CD14-positive monocyte (primary cell): Measurements from ENCODE around the gene SMTN. TPM values are rescaled to one million over a fixed set of nuclear protein-coding genes. Genes with fewer than 3 reads are reported as not detected.
A peak's percentile ranks its signal among the peaks of the same experiment; 100 is the strongest.

Source experiments
- DNase-seq, 3 donors: peaks; one replicate each; pipeline ENCODE4 v3.0.0-alpha.2; 2011 to 2022
- H2AFZ ChIP-seq: 2 replicates; pipeline ENCODE4 v1.6.0; 2012; ENCODE audit warnings: mild to moderate bottlenecking, low read depth, low read length, inconsistent platforms; ENCODE audit not compliant: insufficient read depth, poor library complexity, severe bottlenecking
- H3K27ac ChIP-seq, 2 donors: 1 replicate in 1 of 2; 2 replicates in 1 of 2; pipeline ENCODE4 v1.5.1; 2012 to 2013; ENCODE audit warnings: low read length in 2 of 2, control low read depth in 1 of 2, inconsistent platforms in 1 of 2, low read depth in 1 of 2, mild to moderate bottlenecking in 1 of 2
- H3K27me3 ChIP-seq, 2 donors: one replicate each; pipeline versions ENCODE4 v1.6.0 to v1.6.1; 2011 to 2013; ENCODE audit warnings: low read length in 2 of 2; ENCODE audit not compliant: control insufficient read depth in 2 of 2, insufficient read depth in 2 of 2
- H3K36me3 ChIP-seq, 2 donors: replicated peaks in 1 of 2; 1 replicate in 1 of 2; 2 replicates in 1 of 2; pipeline versions ENCODE4 v1.5.1 to v1.6.1; 2012 to 2013; ENCODE audit warnings: low read length in 2 of 2, control low read depth in 1 of 2, inconsistent platforms in 1 of 2, mild to moderate bottlenecking in 1 of 2; ENCODE audit not compliant: insufficient read depth in 2 of 2, control insufficient read depth in 1 of 2
- H3K4me1 ChIP-seq, 2 donors: 1 replicate in 1 of 2; 2 replicates in 1 of 2; pipeline versions ENCODE4 v1.5.1 to v1.6.1; 2012 to 2013; ENCODE audit warnings: low read length in 2 of 2, control low read depth in 1 of 2, inconsistent platforms in 1 of 2, mild to moderate bottlenecking in 1 of 2, moderate library complexity in 1 of 2; ENCODE audit not compliant: insufficient read depth in 2 of 2, control insufficient read depth in 1 of 2
- H3K4me2 ChIP-seq: replicated peaks from 2 replicates; pipeline ENCODE3; 2012; ENCODE audit warnings: low read length, moderate library complexity, mild to moderate bottlenecking; ENCODE audit not compliant: poor library complexity, severe bottlenecking; ENCODE audit errors: extremely low read depth
- H3K4me3 ChIP-seq, 3 experiments: fragments of 200-600 bp in 1 of 3; sonication (generic) in 1 of 3; replicated peaks in 1 of 3; 1 replicate in 2 of 3; 2 replicates in 1 of 3; pipeline ENCODE4 v1.5.1; 2011 to 2013; ENCODE audit warnings: low read length in 3 of 3, mild to moderate bottlenecking in 3 of 3, control low read depth in 2 of 3, low read depth in 2 of 3, inconsistent platforms in 1 of 3, moderate library complexity in 1 of 3
- H3K79me2 ChIP-seq: 2 replicates; pipeline ENCODE4 v1.6.0; 2012; ENCODE audit warnings: mild to moderate bottlenecking, control low read depth, inconsistent platforms, low read length, moderate library complexity; ENCODE audit not compliant: insufficient read depth
- H3K9ac ChIP-seq: 2 replicates; pipeline ENCODE4 v1.6.0; 2017; ENCODE audit warnings: low read length, mild to moderate bottlenecking; ENCODE audit not compliant: insufficient read depth, poor library complexity, severe bottlenecking
- H3K9me3 ChIP-seq, 2 donors: replicated peaks in 1 of 2; 1 replicate in 1 of 2; 2 replicates in 1 of 2; pipeline versions ENCODE4 v1.5.1 to v1.6.1; 2012 to 2013; ENCODE audit warnings: low read length in 2 of 2, control low read depth in 1 of 2; ENCODE audit not compliant: control insufficient read depth in 1 of 2, insufficient read depth in 1 of 2
- H4K20me1 ChIP-seq: 2 replicates; pipeline ENCODE4 v1.6.0; 2012; ENCODE audit warnings: mild to moderate bottlenecking, low read length, control low read depth, moderate library complexity; ENCODE audit not compliant: insufficient read depth
- H3K27ac Mint-ChIP-seq, 7 donors: one replicate each; pipeline ENCODE4 v1.8.0; 2020; ENCODE audit warnings: mild to moderate bottlenecking in 7 of 7, mixed read lengths in 7 of 7, moderate library complexity in 6 of 7, inconsistent platforms in 2 of 7
- H3K27me3 Mint-ChIP-seq, 3 donors: one replicate each; pipeline ENCODE4 v1.8.0; 2021 to 2022; ENCODE audit warnings: low read depth in 3 of 3, mild to moderate bottlenecking in 3 of 3, mixed read lengths in 3 of 3, moderate library complexity in 3 of 3, inconsistent platforms in 1 of 3
- H3K36me3 Mint-ChIP-seq, 2 donors: one replicate each; pipeline ENCODE4 v1.8.0; 2020; ENCODE audit warnings: mixed read lengths in 2 of 2, inconsistent platforms in 1 of 2, mild to moderate bottlenecking in 1 of 2
- H3K4me1 Mint-ChIP-seq: one replicate; pipeline ENCODE4 v1.8.0; 2020; ENCODE audit warnings: mild to moderate bottlenecking, mixed read lengths
- H3K4me3 Mint-ChIP-seq, 2 donors: one replicate each; pipeline ENCODE4 v1.8.0; 2020; ENCODE audit warnings: mild to moderate bottlenecking in 2 of 2, mixed read lengths in 2 of 2, moderate library complexity in 1 of 2
- H3K9me3 Mint-ChIP-seq, 7 donors: one replicate each; pipeline ENCODE4 v1.8.0; 2020 to 2022; ENCODE audit warnings: mixed read lengths in 7 of 7, mild to moderate bottlenecking in 6 of 7, moderate library complexity in 6 of 7, inconsistent platforms in 2 of 7
- WGBS: methylation state at CpG from one replicate; pipeline ENCODE4 v1.1.5; 2013; ENCODE audit warnings: missing lambda C conversion rate; ENCODE audit not compliant: insufficient coverage; 5-methylcytosine and 5-hydroxymethylcytosine counted together
- intact Hi-C, 2 donors: fragments of 100-400 bp; cut with micrococcal nuclease; formaldehyde crosslinking; loops; one replicate each; pipeline versions ENCODE4 v1.15.0 to v1.15.1; 2023
- polyA plus RNA-seq, 3 donors: library from polyadenylated mRNA; depleted of rRNA in 1 of 3; unstranded in 2 of 3; stranded (reverse) in 1 of 3; fragments of 300-500 nt in 2 of 3; fragments of >200 nt in 1 of 3; fragmentation: Illumina TruSeq in 2 of 3; gene quantifications; 1 replicate in 2 of 3; 2 replicates in 1 of 3; pipeline ENCODE4 v1.2.3, GENCODE V29; 2012 to 2021
- TF ChIP-seq, protein P1 (sequence below): fragments of 200-600 bp; IDR thresholded peaks from one replicate; pipeline ENCODE4 v1.8.0; 2022; ENCODE audit warnings: antibody characterized with exemption, mild to moderate bottlenecking

Gene SMTN
- polyA plus RNA-seq, 3 donors: 0.87 to 13.3 (median 0.88) TPM

GRCh38 chr22:31144223-31144622 lies 63.1 kb downstream of the SMTN start:
- intact Hi-C loops: no loop called here
- peaks cover 0 to 4% of the 10 kb centered on the region in 2 donors for H3K27me3 ChIP-seq
- peaks cover 0 to 7% of the 10 kb centered on the region in 2 donors for H3K9me3 ChIP-seq
- no peak overlapping the region for H3K4me3 Mint-ChIP-seq
- peaks cover 3 to 14% (median 12%) of the 10 kb centered on the region in 3 donors for H3K27me3 Mint-ChIP-seq
- no peaks in the 10 kb centered on the region for H4K20me1 ChIP-seq
- no peak overlapping the region for H3K4me2 ChIP-seq
- H3K79me2 ChIP-seq: no peaks in the 10 kb centered on the region
- H3K4me1 ChIP-seq: no peaks in the 10 kb centered on the region
- no peak overlapping the region for H2AFZ ChIP-seq
- H3K9me3 Mint-ChIP-seq: peaks cover 2 to 19% (median 9%) of the 10 kb centered on the region in 7 donors
- no peak overlapping the region for H3K4me3 ChIP-seq
- H3K4me1 Mint-ChIP-seq: peaks cover 3% of the 10 kb centered on the region
- H3K9ac ChIP-seq: no peak overlapping the region
- H3K36me3 ChIP-seq: no peaks in the 10 kb centered on the region
- no peak overlapping the region for H3K27ac Mint-ChIP-seq
- TF ChIP-seq, protein P1, sequence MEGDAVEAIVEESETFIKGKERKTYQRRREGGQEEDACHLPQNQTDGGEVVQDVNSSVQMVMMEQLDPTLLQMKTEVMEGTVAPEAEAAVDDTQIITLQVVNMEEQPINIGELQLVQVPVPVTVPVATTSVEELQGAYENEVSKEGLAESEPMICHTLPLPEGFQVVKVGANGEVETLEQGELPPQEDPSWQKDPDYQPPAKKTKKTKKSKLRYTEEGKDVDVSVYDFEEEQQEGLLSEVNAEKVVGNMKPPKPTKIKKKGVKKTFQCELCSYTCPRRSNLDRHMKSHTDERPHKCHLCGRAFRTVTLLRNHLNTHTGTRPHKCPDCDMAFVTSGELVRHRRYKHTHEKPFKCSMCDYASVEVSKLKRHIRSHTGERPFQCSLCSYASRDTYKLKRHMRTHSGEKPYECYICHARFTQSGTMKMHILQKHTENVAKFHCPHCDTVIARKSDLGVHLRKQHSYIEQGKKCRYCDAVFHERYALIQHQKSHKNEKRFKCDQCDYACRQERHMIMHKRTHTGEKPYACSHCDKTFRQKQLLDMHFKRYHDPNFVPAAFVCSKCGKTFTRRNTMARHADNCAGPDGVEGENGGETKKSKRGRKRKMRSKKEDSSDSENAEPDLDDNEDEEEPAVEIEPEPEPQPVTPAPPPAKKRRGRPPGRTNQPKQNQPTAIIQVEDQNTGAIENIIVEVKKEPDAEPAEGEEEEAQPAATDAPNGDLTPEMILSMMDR: no peak
- no peaks in the 10 kb centered on the region for H3K36me3 Mint-ChIP-seq
- DNase-seq: no peak
- no peak overlapping the region for H3K27ac ChIP-seq

DNA sequence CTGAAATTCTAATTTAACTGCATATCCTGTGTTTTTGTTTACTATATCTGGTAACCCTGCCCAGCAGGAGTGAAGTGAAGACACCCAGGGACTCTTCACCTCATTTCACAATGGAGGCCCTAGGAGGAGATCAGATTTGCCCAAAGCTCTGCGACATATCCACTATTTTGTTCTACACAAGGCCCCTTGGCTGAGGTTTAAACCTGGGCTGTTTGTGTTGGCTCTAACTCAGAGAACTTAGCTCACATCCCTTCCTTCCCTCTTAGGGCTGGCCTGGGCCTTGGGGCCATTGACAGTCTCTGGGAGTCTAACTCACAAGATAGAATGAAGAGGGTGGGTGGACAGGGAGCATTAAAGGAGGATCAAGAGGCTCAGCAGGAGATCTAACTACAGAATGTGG lies 67.4 kb downstream of the SMTN start:
- Histone ChIP-seq H3K4me2 (no peak overlapping the region), H3K4me1 (no peaks in the 10 kb centered on the region), H3K27ac (no peak overlapping the region), H3K27me3 (peaks cover 0 to 2% of the 10 kb centered on the region in 2 donors), H3K9ac (no peak overlapping the region), H2AFZ (peak overlapping the region; percentile 32), H3K36me3 (no peaks in the 10 kb centered on the region), H3K79me2 (no peaks in the 10 kb centered on the region), H3K9me3 (peaks cover 0 to 7% of the 10 kb centered on the region in 2 donors), H3K4me3 (no peak overlapping the region), H4K20me1 (no peaks in the 10 kb centered on the region)
- H3K36me3 Mint-ChIP-seq: no peaks in the 10 kb centered on the region
- H3K27me3 Mint-ChIP-seq: peaks cover 6 to 8% (median 7%) of the 10 kb centered on the region in 3 donors
- H3K27ac Mint-ChIP-seq: no peak overlapping the region
- no peak overlapping the region for H3K4me3 Mint-ChIP-seq
- peaks cover 2 to 19% (median 9%) of the 10 kb centered on the region in 7 donors for H3K9me3 Mint-ChIP-seq
- H3K4me1 Mint-ChIP-seq: peaks cover 6% of the 10 kb centered on the region
- intact Hi-C loops: no loop called here
- TF ChIP-seq, protein P1: no peak
- no peak for DNase-seq
- WGBS: no CpG with 5 or more reads among the region's 1 CpG
